ENCODE measurements around the gene XIRP2. TPM values are rescaled to one million over a fixed set of nuclear protein-coding genes. Genes with fewer than 3 reads are reported as not detected.
"Not testable (repeated sequence)": the region's sequence is repeated elsewhere in the genome, so short reads cannot be mapped to it uniquely, and the experiment has no call there.

Gene XIRP2
- polyA plus RNA-seq, 2 of the 4 experiments (the other 2 are of a cell fraction) = not detected

- TF ChIP-seq NR3C1 (IDR thresholded peaks at IDR 0.05) = no peak
- TF ChIP-seq NFE2L2 (conservative IDR thresholded peaks at IDR 0.05; ENCODE audit: low read length) = peak; percentile 65
- no peak for TF ChIP-seq ESRRA (IDR thresholded peaks at IDR 0.05; ENCODE audit: borderline replicate concordance, low read length)
- no peak for TF ChIP-seq HOXB13 (CRISPR knock-in tag; IDR thresholded peaks at IDR 0.05; ENCODE audit: low read depth)
- no peak for TF ChIP-seq RNF2 (IDR thresholded peaks at IDR 0.05; ENCODE audit: borderline replicate concordance, low read depth)
- no peak for DNase-seq (ENCODE audit: low read depth in 1 of 2, low spot score in 1 of 2)
- Histone ChIP-seq H3K4me1 (no peaks in the 10 kb centered on the region), H3K4me2 (no peak overlapping the region), H3K9me3 (no peaks in the 10 kb centered on the region), H3K4me3 (no peak overlapping the region), H3K27ac (no peak overlapping the region)
- ChIA-PET POLR2A (no interaction called here), CTCF (no interaction called here)
- FAIRE-seq = no peak
- WGBS (ENCODE audit: missing lambda C conversion rate) = 25% methylated on average over 3 of the region's 3 CpGs
- ATAC-seq = no peak
These were observed 127.5 kb downstream of the XIRP2 start for GRCh38 chr2:167015806-167016205.

- Histone ChIP-seq H3K27ac (no peak overlapping the region), H3K4me2 (no peak overlapping the region), H3K9me3 (no peaks in the 10 kb centered on the region), H3K4me3 (no peak overlapping the region), H3K4me1 (no peaks in the 10 kb centered on the region)
- no peak for FAIRE-seq
- 11% methylated on average over 1 of the region's 1 CpG for WGBS (ENCODE audit: missing lambda C conversion rate)
- POLR2A ChIA-PET = no interaction called here
- no peak for ATAC-seq
- TF ChIP-seq HOXA7 (CRISPR knock-in tag; IDR thresholded peaks at IDR 0.05) (no peak), HOXB13 (CRISPR knock-in tag; IDR thresholded peaks at IDR 0.05; ENCODE audit: low read depth) (no peak), USF2 (IDR thresholded peaks at IDR 0.05) (no peak)
- CTCF ChIA-PET = no interaction called here
- no peak for DNase-seq (ENCODE audit: low read depth in 1 of 2, low spot score in 1 of 2)
These were observed 128.7 kb downstream of the XIRP2 start for GRCh38 chr2:167017021-167017420.

- POLR2A ChIA-PET = no interaction called here
These were observed 130.3 kb downstream of the XIRP2 start for GRCh38 chr2:167018590-167018989.

GRCh38 chr2:167028503-167028902 lies 140.2 kb downstream of the XIRP2 start:
- H3K27ac ChIP-seq = no peak overlapping the region

More at GRCh38 chr2:167018590-167018989, 130.3 kb downstream of the XIRP2 start:
- H3K27ac ChIP-seq = no peak overlapping the region
- CTCF ChIA-PET = no interaction called here
- H3K4me1 ChIP-seq = no peaks in the 10 kb centered on the region
- H3K9me3 ChIP-seq = no peaks in the 10 kb centered on the region
- TF ChIP-seq MAFK (IDR thresholded peaks at IDR 0.05; ENCODE audit: partially characterized antibody) = peak; percentile 26
- TF ChIP-seq HOXB13 (CRISPR knock-in tag; IDR thresholded peaks at IDR 0.05; ENCODE audit: low read depth) = no peak
- FAIRE-seq (no peak), DNase-seq (ENCODE audit: low read depth in 1 of 2, low spot score in 1 of 2) (no peak), ATAC-seq (no peak)
- 18% methylated on average over 2 of the region's 2 CpGs for WGBS (ENCODE audit: missing lambda C conversion rate)
- no peak overlapping the region for H3K4me3 ChIP-seq
- no peak overlapping the region for H3K4me2 ChIP-seq

GRCh38 chr2:167034976-167035375 lies 146.7 kb downstream of the XIRP2 start:
- peaks cover 11% of the 10 kb centered on the region; the same call in 2 of the 3 replicates for H3K9me3 ChIP-seq
- WGBS (ENCODE audit: missing lambda C conversion rate) = 32% methylated on average over 3 of the region's 3 CpGs
- H3K4me1 ChIP-seq; POLR2A ChIA-PET; H3K4me3 ChIP-seq; H3K4me2 ChIP-seq; FAIRE-seq; DNase-seq (ENCODE audit: low read depth in 1 of 2, low spot score in 1 of 2); ATAC-seq; H3K27ac ChIP-seq; CTCF ChIA-PET: not testable (repeated sequence)

More at GRCh38 chr2:167028503-167028902, 140.2 kb downstream of the XIRP2 start:
- no peak for FAIRE-seq
- CTCF ChIA-PET = no interaction called here
- 19% methylated on average over 4 of the region's 4 CpGs for WGBS (ENCODE audit: missing lambda C conversion rate)
- Histone ChIP-seq H3K4me1 (no peaks in the 10 kb centered on the region), H3K4me3 (no peak overlapping the region), H3K9me3 (no peaks in the 10 kb centered on the region), H3K4me2 (no peak overlapping the region)
- TF ChIP-seq USF2 (IDR thresholded peaks at IDR 0.05) (no peak), SREBF2 (IDR thresholded peaks at IDR 0.05) (no peak), JUNB (IDR thresholded peaks at IDR 0.05) (no peak), MAX (IDR thresholded peaks at IDR 0.05) (no peak), ZC3H11A (IDR thresholded peaks at IDR 0.05) (no peak), HES2 (IDR thresholded peaks at IDR 0.05) (no peak), CBX8 (IDR thresholded peaks at IDR 0.05) (no peak), POLR2A (IDR thresholded peaks at IDR 0.05; ENCODE audit: low read length) (no peak), PHF8 (IDR thresholded peaks at IDR 0.05; ENCODE audit: borderline replicate concordance, low read depth) (no peak), HOXB13 (CRISPR knock-in tag; IDR thresholded peaks at IDR 0.05; ENCODE audit: low read depth) (no peak), HMGXB4 (CRISPR knock-in tag; IDR thresholded peaks at IDR 0.05; ENCODE audit: borderline replicate concordance) (no peak), KDM5A (IDR thresholded peaks at IDR 0.05) (no peak), ZFP36 (IDR thresholded peaks at IDR 0.05; ENCODE audit: borderline replicate concordance, partially characterized antibody) (no peak)
- POLR2A ChIA-PET = no interaction called here
- ATAC-seq = no peak
- DNase-seq (ENCODE audit: low read depth in 1 of 2, low spot score in 1 of 2) = no peak
